Measurements from ENCODE around the gene C10orf62.

The C10orf62 gene

DNA sequence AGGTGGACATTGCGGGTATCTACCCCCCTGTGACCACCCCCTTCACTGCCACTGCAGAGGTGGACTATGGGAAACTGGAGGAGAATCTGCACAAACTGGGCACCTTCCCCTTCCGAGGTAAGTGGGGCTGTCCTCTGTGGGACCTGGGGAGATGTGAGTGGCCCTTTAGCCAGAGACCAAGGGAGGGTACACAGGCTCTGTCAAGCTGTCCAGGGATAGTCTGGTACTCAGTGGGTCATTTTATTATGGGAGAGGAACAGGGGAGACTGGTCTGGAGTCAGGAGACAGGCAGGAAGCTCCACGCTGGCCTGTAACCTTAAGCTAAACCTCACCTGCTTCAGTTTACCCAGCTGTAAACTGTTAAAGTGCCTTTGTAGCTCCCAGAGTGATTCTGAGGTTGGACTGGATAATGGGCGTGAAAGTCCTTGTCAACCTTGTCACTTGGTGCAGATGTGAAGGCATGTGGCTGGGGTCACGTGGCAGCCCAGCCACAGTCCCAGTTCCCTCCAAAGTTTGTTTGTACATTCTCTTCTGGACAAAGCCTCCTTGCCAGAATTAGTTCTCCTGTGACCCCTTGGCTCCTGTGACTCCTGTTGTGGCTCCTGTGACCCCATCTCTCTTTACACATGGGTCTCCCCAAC, 4.6 kb upstream of the C10orf62 start:
- DNase-seq (ENCODE audit: low read depth in 2 of 2) = no peak

DNA sequence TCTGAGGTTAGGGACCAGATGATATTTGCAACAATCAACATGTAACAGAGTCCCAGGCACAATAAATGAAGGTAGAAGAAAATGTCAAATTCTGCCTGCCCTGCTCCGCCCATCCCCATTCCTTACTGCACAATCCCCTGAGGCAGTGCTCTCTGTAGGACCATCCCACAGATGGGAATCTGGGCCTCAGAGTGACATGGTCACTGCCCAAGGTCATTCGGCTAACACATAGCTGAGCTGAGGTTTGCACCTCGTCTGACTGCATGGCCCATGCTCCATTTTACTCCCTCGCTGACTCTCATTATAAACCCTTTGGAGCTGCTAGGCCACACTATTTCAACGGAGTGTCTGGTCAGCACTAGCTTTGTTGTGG, 4.1 kb upstream of the C10orf62 start:
- no peak for DNase-seq (ENCODE audit: low read depth in 2 of 2)

DNA sequence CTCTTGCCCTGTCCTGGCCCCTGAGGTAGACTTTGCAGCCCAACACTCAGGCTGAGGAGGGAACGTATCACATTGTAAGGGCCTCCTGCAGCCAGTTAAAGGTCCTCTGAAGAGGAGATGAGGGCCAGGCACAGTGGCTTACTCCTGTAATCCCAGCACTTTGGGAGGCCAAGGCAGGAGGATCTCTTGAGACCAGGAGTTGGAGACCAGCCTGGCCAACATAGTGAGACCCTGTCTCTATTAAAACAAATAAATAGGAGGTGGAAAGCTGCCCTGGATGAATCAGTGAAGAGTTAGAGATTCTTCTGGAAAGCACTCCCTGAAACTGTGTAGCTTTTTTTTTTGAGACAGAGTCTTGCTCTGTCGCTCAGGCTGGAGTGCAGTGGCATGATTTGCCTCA, 2.3 kb upstream of the C10orf62 start:
- no peak for DNase-seq (ENCODE audit: low read depth in 2 of 2)

DNA sequence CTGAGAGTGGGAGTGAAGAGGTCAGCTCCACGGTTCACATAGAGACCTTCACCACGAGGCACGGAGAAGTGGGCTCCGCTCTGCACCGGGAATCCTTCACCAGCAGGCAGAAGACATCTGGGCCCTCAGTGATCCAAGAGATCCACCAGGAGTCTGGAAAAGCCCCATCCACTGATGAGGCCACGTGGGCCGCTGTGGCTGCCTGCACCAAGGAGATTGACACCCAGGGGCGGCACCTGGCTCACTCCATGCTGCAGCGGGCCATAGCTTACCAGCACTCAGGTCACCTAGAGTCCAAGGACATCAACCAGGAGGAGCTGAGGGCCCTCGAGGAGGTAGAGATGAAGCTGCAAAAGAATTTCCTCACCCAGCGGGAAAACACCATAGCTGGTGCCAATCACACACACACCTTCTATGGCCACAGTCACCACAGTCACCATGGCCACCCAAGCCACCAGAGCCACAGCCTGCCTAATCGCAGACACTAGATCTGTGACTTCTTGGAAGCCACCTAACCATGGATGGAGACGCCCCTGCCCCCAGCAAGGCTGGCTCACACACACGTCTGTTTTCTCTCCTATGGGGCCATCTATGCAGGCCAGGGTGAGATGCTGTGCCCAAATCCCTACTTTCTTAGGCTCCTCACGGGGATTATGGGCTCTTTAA, 694 bp downstream of the C10orf62 start:
- no peak for DNase-seq (ENCODE audit: low read depth in 2 of 2)

DNA sequence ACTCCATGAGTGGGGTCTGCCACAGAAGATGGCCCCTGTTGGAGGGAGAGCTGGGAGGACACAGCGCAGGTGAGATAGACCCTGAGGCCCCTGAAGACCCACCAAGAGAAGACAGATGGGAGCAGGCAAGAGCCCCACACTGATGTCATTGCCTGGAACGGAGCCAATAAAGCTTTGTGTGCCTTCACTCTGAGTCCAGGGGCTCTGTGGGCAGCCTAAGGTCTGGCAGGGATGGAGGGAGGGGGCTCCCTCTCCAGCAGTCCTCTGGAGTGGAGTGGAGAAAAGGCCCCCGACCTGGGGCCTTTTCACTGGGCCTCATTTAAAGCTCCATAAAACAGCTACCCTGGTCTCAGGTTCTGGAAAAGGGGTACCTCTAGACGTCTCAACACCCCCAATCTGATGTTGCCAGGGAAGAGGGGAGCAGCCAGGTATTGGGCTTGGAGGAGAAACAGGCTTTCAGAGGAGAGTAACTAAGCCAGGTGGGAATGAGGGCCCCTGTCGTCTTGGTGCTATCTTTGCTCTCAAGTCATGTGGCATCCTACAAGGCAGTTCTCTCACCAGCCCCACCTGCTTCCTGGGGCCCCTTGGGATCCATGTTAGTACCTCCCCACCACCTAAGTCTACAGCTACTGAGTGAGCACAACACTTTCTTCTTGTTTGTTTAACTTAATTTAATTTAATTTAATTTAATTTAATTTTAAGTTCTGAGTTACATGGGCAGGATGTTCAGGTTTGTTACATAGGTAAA, 1.4 kb downstream of the C10orf62 start:
- DNase-seq (ENCODE audit: low read depth in 2 of 2) = no peak

DNA sequence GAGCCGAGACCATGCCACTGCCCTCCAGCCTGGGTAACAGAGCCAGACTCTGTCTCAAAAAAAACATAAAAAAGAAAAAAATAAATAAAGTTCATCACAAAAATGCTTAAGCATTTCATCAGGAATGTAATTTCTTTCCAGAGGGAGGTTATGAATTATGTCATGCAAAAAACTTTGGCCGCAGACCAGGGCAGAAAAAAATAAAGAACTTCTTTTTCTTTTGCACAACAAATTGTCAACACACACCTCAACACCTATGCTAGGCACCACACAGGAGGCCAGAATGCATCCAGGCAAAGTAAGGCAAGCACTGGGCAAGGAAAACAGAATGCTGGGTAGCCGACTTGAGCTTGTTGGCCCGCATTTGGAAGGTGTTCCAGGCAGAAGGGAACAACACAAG, 3.9 kb downstream of the C10orf62 start:
- no peak for DNase-seq (ENCODE audit: low read depth in 2 of 2)

DNA sequence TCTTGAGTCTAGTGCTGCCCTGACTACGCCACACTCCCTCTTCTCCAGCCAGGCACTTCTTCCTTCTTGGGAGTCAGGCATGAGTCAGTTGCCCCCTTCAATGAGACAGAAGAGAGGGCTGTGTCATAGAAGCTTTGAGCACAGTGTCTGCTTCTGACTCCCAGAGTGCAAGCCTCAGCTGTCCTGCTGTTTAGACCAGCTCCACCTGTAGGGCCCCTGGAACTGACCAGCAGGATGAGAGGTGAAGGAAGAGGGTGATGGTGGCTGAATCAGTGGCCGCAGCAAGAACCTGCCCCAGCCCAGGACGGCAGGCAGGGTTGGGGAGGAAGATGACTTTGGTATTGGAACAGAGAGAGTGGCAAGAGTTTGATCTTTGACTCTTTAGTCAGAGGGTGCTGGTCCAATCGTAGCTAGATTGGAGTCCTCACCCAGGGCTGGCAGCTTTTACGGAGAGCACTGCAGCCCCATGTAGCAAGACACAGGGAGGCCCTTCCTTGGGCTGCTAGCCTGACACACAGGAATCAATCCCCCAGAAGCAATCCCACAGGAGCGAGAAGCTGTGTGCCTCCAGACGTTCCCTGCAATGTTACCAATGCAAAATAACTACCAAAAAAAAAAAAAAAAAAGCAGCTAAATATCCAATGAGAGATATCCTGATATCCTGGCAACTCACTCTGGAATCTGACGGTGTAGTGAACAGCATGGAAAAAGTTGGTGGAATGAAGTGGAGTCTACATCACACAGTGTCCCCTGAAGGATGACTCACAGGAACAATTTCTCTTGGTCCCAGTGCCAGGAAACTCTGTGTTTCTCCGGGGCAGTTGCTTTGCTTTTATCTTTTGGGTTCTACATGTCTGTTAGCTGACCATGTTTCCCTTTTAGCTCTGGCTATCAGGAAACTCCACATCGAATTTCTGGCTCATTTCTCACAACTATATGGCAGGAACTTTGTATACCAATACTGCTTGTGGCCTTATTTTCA, 6.9 kb downstream of the C10orf62 start:
- no peak for DNase-seq (ENCODE audit: low read depth in 2 of 2)

DNA sequence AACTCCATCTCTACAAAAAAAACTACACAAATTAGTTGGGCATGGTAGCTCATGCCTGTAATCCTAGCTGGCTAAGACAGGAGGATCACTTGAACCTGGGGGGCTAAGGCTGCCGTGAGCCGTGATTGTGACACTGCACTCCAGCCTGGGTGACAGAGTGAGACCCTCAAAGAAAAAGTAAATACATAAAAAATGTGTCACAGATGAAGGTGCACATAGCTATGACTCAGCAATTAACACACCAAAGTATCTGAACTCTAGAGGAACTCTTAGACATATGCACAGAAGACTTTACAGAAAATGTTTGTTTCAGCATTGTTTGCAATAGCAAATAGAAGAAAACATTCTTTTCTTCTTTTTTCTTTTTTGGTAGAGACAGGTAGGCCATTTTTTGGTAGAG, 8.3 kb downstream of the C10orf62 start:
- DNase-seq (ENCODE audit: low read depth in 2 of 2) = no peak

DNA sequence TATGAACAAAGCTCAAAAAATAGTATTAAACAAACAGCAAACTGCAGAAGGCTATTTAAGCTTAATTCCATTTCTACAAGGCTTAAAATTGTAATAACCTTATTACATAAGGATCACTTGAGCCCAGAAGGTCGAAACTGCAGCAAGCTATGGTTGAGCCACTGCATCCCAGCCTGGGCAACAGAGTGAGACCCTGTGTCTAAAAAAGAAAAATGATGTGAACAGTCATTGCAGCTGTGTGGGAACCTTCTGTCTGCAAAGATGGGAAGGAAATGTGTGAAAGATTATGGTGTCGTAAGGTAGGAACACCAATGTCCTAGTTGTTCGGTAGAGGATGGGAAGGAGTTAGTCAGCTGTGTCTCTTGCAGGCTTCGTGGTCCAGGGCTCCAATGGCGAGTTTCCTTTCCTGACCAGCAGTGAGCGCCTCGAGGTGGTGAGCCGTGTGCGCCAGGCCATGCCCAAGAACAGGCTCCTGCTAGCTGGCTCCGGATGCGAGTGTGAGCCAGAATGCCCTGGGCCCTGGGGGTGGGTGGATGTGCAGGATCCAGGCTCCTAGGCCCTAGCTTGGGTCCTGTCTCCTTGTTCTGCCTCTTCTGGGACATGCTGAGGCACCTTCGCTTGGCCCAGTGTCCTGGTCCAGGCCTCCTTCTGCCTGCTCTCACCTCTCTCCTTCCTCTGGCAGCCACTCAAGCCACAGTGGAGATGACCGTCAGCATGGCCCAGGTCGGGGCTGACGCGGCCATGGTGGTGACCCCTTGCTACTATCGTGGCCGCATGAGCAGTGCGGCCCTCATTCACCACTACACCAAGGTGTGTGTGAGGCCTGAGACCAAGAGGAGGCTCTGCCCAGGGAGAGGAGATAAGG, 9.1 kb downstream of the C10orf62 start:
- no peak for DNase-seq (ENCODE audit: low read depth in 2 of 2)

DNA sequence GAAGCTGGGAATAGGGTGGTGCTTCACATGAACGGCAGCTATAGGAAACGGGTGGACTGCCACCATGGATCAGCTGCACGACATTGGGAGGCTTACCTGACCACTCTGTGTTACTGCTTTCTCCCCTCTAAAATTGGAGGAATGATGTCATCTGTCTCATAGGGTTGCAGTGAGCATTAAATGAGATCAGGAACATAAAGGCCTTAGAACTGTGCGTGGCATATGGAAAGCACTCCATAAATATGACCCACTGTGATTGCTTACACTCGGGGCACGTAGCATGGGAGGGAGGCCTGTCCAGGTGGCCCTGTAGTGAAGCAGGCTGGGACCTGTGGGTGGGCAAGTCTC, 9.7 kb downstream of the C10orf62 start:
- no peak for DNase-seq (ENCODE audit: low read depth in 2 of 2)

DNA sequence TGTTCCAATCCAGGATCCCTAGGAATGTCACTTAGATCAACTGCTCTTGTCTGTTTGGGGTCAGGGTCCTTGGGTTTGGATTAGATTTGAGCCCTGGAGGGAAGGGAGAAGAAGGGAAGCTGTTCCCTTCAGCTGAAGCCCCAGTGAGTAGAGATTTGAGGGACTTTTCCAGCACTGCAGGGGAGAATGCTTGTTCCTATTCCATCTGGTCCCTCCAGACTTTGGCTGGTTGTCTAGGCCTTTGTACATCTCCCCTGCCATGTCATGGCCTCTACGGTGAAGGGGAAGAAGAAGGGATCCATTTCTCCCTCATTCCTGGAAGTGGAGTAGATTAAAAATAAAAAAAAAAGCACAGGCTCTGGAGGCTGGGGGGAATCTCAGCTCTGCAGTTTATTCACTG, 11.1 kb downstream of the C10orf62 start:
- DNase-seq (ENCODE audit: low read depth in 2 of 2) = no peak

DNA sequence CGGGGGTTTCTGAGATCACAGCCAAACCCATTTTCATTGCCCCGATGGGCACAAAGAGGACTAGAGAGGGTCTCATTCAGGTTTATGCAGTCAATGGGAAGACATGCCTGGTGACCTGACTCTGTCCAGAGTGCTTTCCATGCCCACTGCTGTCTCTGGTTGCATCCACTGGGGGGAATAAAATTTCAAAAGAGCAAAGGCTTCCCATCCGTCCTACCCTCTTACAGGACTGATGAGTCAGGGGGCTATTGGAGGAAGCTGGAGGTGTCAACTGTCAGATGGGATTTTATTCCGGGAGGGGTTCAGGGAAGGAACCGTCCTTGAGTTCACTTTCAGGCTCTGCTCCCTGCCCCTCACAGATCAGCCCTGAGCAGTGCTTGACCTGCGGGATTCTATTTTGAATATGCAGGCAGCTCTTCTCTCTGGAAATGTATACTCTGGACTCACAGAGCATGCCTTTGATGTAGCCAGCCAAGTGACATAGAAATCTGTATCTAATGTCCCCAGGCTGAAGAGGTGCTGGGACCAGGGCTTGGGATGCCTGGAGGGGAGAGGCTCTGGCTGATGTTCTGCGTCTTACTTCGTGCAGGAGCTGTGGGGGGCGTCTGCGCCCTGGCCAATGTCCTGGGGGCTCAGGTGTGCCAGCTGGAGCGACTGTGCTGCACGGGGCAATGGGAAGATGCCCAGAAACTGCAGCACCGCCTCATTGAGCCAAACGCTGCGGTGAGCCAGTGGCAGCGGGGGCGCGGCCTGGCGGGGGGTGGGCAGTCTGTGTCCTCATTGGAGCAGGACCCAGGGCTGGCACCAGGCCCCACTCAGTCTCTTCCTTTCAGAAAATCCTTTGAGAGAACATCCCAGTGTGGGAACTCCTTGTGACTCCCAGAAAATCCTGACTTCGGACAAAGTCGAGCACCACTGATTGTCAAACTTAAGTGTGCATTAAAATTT, 12.0 kb downstream of the C10orf62 start:
- no peak for DNase-seq (ENCODE audit: low read depth in 2 of 2)

DNA sequence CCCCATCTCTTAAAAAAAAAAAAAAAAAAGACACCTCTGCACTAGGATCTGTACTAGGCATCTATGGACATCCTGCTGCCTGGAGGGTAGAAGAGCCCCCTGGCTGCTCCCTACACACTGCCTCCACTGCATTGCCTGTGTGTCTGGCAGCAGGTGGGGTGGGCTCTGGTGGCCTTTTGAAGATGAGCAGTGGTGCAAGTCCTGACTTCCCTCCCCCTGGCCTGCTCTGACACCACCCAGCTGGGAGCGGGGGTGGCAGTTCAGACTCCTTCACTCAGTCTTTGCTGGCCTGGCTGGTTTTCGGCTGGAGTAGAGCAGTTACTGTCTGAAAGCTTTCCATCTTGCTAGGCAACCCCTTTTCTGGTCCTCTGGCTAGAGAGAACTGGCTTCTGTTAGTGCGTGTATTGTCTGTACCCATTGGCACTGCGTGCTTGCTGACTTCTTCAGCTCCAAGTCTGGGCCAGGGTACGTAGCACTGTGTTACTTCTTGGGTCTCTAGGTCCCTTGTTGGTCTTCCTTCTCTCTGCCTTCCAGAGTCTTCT, 17.6 kb downstream of the C10orf62 start:
- DNase-seq (ENCODE audit: low read depth in 2 of 2) = no peak

DNA sequence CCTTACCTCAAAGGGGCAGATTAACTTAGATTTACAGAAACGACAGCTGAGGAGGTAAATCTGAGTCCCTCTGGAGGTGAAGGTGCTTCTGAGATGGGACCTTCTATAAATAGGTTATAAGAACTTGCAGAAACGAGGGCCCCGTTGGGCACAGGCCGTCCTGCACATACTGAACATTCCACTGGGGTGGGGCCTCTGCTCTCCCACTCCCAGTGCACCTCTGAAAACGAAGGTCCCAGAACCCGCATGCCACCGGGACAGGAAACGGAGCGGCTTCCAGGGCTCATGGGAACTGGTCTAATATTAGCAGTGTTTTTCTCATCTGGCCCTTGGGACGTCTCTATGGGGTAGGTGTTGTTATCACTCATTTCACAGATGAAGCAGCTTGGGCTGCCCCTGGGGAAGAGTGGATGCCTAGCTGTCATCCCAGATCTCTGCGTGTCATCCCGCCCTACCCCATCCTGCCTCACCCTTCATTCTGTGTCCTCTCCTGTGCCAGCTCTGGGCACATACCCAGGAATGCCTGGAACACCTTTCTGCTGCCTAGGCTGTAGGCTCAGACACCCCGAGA, 19.6 kb downstream of the C10orf62 start:
- DNase-seq (ENCODE audit: low read depth in 2 of 2) = no peak

DNA sequence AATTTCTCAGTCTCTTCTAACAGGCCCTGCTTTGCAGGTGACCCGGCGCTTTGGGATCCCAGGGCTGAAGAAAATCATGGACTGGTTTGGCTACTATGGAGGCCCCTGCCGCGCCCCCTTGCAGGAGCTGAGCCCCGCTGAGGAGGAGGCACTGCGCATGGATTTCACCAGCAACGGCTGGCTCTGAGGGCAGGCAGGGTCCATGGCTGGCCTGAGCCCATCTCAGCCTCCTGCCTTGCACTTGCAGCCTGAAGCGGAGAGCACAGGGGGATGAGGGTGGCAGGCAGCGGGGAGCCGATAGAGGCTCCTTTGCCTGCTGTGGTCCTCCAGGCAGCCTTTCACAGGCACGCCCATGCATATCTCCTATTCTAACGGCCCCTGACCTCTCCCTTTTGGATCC, 22.0 kb downstream of the C10orf62 start:
- DNase-seq (ENCODE audit: low read depth in 2 of 2) = no peak

DNA sequence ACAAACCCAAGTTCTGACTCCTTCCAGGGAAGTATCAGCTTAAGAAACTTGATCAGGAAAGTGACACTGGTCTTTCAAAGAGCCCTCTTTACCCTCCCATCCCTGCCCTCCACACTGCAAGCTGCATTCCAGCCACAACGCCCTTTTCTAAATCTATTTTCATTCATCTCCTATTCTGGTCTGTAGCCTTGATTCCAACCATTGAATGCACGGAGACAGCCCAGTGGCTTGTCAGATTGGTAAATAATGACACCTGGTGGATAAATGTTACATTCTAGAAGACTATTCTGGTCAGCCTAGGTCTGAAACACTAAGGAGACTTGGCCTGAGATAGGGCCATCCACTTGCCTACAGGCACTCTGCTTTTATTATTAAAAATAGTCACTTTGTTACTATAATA, 22.9 kb downstream of the C10orf62 start:
- DNase-seq (ENCODE audit: low read depth in 2 of 2) = no peak

DNA sequence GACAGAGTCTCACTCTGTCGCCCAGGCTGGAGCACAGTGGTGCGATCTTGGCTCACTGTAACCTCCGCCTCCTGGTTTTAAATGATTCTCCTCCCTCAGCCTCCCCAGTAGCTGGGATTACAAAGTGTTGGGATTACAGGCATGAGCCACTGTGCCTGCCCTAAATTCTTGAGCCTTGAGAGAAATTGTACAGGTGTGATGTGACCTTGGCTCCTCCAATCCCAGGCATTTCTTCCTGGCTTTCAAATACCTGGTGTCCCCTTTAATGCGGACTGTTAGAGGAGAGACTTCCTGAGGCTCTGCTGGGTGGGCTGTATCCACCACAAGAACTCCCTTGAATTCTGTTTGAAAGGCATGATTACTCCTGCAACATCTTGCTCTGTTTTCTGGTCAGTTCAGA, 28.8 kb downstream of the C10orf62 start:
- DNase-seq (ENCODE audit: low read depth in 2 of 2) = no peak

DNA sequence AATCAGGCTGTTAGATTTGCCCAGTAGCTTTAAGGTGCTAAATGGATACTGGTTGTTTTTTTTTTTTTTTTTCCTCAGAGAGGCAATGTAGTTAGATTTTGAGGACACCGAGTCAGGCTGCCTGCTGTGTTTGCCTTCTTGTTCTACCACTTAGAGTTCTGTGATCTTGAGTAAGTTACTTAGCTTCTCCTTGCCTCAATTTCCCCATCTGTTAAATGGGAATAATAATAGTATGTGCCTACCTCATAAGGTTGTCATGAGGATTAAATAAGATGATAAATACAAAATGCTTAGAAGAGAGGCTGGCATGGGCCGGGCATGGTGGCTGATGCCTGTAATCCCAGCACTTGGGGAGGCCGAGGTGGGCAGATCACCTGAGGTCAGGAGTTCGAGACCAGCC, 29.2 kb downstream of the C10orf62 start:
- DNase-seq (ENCODE audit: low read depth in 2 of 2) = no peak

DNA sequence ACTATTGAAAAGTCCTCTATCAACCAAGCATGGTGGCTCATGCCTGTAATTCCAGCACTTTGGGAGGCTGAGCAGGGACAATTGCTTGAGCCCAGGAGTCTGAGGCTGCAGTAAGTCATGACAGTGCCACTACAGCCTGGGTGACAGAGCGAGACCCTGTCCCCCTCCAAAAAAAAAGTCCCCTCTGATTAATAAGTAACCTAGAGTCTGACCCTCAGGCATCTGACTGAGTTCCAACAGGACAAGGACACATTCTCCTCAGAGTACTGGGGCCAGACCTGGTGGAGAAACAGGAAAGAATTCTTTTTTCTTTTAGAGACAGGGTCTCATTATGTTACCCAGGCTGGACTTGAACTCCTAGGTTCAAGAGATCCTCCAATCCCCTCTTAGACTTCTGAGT, 33.8 kb downstream of the C10orf62 start:
- DNase-seq (ENCODE audit: low read depth in 2 of 2) = no peak

All from stimulated activated CD4-positive, alpha-beta T cell treated with anti-CD3 and anti-CD28 coated beads, Interleukin-12 subunit alpha, Interleukin-12 subunit beta, amount 100 ng/mL, for 24 hours (primary cell).